Measurements from ENCODE around the gene SCTR.

DNA sequence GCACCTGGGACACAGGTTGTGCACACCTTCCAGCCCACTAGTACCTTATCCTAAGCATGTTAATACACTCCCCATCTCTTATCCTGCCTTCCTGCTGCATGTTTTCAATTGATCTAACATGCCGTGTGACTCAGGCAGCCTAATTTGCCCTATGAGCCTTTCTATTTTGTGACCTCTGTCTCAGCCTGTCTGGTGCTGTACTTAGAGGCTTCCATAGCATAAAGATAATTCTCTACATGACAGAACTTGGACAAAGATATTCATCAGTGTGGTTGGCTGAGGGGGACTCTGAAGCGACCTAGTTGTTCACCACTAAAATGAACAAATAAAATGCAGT, 101.2 kb downstream of the SCTR start:
- TF ChIP-seq NFRKB (IDR thresholded peaks at IDR 0.05) = no peak
- TF ChIP-seq RBAK (CRISPR knock-in tag; IDR thresholded peaks at IDR 0.05) = no peak
- TF ChIP-seq, protein P1, sequence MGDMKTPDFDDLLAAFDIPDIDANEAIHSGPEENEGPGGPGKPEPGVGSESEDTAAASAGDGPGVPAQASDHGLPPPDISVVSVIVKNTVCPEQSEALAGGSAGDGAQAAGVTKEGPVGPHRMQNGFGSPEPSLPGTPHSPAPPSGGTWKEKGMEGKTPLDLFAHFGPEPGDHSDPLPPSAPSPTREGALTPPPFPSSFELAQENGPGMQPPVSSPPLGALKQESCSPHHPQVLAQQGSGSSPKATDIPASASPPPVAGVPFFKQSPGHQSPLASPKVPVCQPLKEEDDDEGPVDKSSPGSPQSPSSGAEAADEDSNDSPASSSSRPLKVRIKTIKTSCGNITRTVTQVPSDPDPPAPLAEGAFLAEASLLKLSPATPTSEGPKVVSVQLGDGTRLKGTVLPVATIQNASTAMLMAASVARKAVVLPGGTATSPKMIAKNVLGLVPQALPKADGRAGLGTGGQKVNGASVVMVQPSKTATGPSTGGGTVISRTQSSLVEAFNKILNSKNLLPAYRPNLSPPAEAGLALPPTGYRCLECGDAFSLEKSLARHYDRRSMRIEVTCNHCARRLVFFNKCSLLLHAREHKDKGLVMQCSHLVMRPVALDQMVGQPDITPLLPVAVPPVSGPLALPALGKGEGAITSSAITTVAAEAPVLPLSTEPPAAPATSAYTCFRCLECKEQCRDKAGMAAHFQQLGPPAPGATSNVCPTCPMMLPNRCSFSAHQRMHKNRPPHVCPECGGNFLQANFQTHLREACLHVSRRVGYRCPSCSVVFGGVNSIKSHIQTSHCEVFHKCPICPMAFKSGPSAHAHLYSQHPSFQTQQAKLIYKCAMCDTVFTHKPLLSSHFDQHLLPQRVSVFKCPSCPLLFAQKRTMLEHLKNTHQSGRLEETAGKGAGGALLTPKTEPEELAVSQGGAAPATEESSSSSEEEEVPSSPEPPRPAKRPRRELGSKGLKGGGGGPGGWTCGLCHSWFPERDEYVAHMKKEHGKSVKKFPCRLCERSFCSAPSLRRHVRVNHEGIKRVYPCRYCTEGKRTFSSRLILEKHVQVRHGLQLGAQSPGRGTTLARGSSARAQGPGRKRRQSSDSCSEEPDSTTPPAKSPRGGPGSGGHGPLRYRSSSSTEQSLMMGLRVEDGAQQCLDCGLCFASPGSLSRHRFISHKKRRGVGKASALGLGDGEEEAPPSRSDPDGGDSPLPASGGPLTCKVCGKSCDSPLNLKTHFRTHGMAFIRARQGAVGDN (CRISPR knock-in tag; IDR thresholded peaks at IDR 0.05) = no peak
- no peak for TF ChIP-seq CHD2 (IDR thresholded peaks at IDR 0.05; ENCODE audit: low read depth, low read length)
- TF ChIP-seq, protein P2, sequence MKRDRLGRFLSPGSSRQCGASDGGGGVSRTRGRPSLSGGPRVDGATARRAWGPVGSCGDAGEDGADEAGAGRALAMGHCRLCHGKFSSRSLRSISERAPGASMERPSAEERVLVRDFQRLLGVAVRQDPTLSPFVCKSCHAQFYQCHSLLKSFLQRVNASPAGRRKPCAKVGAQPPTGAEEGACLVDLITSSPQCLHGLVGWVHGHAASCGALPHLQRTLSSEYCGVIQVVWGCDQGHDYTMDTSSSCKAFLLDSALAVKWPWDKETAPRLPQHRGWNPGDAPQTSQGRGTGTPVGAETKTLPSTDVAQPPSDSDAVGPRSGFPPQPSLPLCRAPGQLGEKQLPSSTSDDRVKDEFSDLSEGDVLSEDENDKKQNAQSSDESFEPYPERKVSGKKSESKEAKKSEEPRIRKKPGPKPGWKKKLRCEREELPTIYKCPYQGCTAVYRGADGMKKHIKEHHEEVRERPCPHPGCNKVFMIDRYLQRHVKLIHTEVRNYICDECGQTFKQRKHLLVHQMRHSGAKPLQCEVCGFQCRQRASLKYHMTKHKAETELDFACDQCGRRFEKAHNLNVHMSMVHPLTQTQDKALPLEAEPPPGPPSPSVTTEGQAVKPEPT (CRISPR knock-in tag; IDR thresholded peaks at IDR 0.05; ENCODE audit: low read depth) = no peak
- TF ChIP-seq, protein P3, sequence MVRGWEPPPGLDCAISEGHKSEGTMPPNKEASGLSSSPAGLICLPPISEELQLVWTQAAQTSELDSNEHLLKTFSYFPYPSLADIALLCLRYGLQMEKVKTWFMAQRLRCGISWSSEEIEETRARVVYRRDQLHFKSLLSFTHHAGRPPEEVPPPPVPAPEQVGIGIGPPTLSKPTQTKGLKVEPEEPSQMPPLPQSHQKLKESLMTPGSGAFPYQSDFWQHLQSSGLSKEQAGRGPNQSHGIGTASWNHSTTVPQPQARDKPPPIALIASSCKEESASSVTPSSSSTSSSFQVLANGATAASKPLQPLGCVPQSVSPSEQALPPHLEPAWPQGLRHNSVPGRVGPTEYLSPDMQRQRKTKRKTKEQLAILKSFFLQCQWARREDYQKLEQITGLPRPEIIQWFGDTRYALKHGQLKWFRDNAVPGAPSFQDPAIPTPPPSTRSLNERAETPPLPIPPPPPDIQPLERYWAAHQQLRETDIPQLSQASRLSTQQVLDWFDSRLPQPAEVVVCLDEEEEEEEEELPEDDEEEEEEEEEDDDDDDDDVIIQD (CRISPR knock-in tag; IDR thresholded peaks at IDR 0.05; ENCODE audit: low read depth) = no peak
- TF ChIP-seq RFX5 (IDR thresholded peaks at IDR 0.05; ENCODE audit: low read depth, low read length) = no peak
